A673 (cell line): Measurements from ENCODE around the gene PSMB3. TPM values are rescaled to one million over a fixed set of nuclear protein-coding genes. Genes with fewer than 3 reads are reported as not detected.

Experiments
- BruUV-seq: library from RNA; stranded (reverse); fragments of 400-500 nt; replicated peaks from 2 replicates; lab custom pipeline; 2021; lab: Mats Ljungman, UMichigan
- CTCF ChIA-PET: fragments of 300-600 bp; sonication (Branson Sonifier 250); formaldehyde crosslinking; loops from one replicate; lab custom pipeline; 2022; ENCODE audit warnings: antibody characterized with exemption; lab: Charles Lee
- POLR2A ChIA-PET: fragments of 300-600 bp; sonication (Branson Sonifier 250); formaldehyde crosslinking; loops from one replicate; lab custom pipeline; 2022; ENCODE audit warnings: antibody characterized with exemption; ENCODE audit not compliant: low non-redundant PET; lab: Charles Lee
- DNase-seq: peaks from one replicate; pipeline ENCODE4 v3.0.0-alpha.2; 2015; ENCODE audit warnings: low spot score
- H3K27ac ChIP-seq: fragments of 200-600 bp; sonication (generic); 2 replicates; pipeline ENCODE4 v1.5.1; 2016; ENCODE audit warnings: mixed run types, low read depth, mild to moderate bottlenecking, mixed read lengths, antibody characterized with exemption, low read length; ENCODE audit not compliant: poor library complexity, severe bottlenecking
- H3K27me3 ChIP-seq: fragments of 200-600 bp; sonication (generic); replicated peaks from 2 replicates; pipeline ENCODE4 v1.6.1; 2017; ENCODE audit warnings: mixed run types, low read depth, mild to moderate bottlenecking, mixed read lengths, antibody characterized with exemption, low read length; ENCODE audit not compliant: insufficient read depth, poor library complexity
- H3K36me3 ChIP-seq: fragments of 200-600 bp; sonication (generic); 2 replicates; pipeline ENCODE4 v1.6.1; 2016; ENCODE audit warnings: mixed run types, mild to moderate bottlenecking, mixed read lengths, antibody characterized with exemption, low read length; ENCODE audit not compliant: insufficient read depth, poor library complexity, severe bottlenecking
- H3K4me1 ChIP-seq: fragments of 200-600 bp; sonication (generic); 2 replicates; pipeline ENCODE4 v1.6.1; 2017; ENCODE audit warnings: mixed run types, mild to moderate bottlenecking, mixed read lengths, antibody characterized with exemption, low read length; ENCODE audit not compliant: insufficient read depth, poor library complexity, severe bottlenecking
- H3K4me3 ChIP-seq: fragments of 200-600 bp; sonication (generic); 2 replicates; pipeline ENCODE4 v1.5.1; 2016; ENCODE audit warnings: low read depth, mixed run types, mild to moderate bottlenecking, mixed read lengths, low read length; ENCODE audit not compliant: poor library complexity, severe bottlenecking
- H3K9me3 ChIP-seq: fragments of 200-600 bp; sonication (generic); 2 replicates; pipeline ENCODE4 v1.6.1; 2016; ENCODE audit warnings: mixed run types, low read depth, mild to moderate bottlenecking, mixed read lengths, antibody characterized with exemption, low read length; ENCODE audit not compliant: poor library complexity, severe bottlenecking
- CTCF ChIP-seq: fragments of 300-800, 200-600 bp; sonication (generic); conservative IDR thresholded peaks from 2 replicates; pipeline ENCODE4 v1.5.1; 2017; ENCODE audit warnings: low read depth, mild to moderate bottlenecking, antibody characterized with exemption, low read length, moderate library complexity, mixed read lengths
- EZH2 ChIP-seq: fragments of 200-600 bp; sonication (generic); IDR thresholded peaks from 2 replicates; pipeline ENCODE4 v1.6.1; 2017; ENCODE audit warnings: borderline replicate concordance, low read depth, mild to moderate bottlenecking, mixed read lengths, antibody characterized with exemption, low read length; ENCODE audit not compliant: poor library complexity, severe bottlenecking
- intact Hi-C: fragments of 100-400 bp; cut with micrococcal nuclease; formaldehyde crosslinking; loops from one replicate; pipeline ENCODE4 v1.10.0; 2022; ENCODE audit not compliant: unreplicated experiment
- total RNA-seq: library from RNA; stranded (reverse); gene quantifications from 2 replicates; pipeline ENCODE4 v1.2.3, GENCODE V29; 2021

PSMB3 gene
- total RNA-seq, 1 experiment from 2014 or later: 217 TPM

- H3K4me3 ChIP-seq: no peak overlapping the region
- no peaks in the 10 kb centered on the region for H3K4me1 ChIP-seq
- no peaks in the 10 kb centered on the region for H3K27me3 ChIP-seq
- POLR2A ChIA-PET: no interaction called here
- H3K27ac ChIP-seq: no peak overlapping the region
- no peak for DNase-seq
- no peaks in the 10 kb centered on the region for H3K9me3 ChIP-seq
- BruUV-seq: no TSS peak
- CTCF ChIA-PET: interaction anchor here (0.9 to 1.9 kb wide), 3 partner anchors 12 to 57 kb away, joined by 3 to 5 read pairs (median 3); no protein-coding TSS in a partner anchor
- TF ChIP-seq CTCF: no peak
- TF ChIP-seq EZH2: no peak
- intact Hi-C loops: loop anchor here (2.0 kb wide), 1 partner anchor 57 kb away; no protein-coding TSS in a partner anchor
- peaks cover 3% of the 10 kb centered on the region for H3K36me3 ChIP-seq
These were observed 18.3 kb upstream of the PSMB3 start for GRCh38 chr17:38733982-38734973.

DNA sequence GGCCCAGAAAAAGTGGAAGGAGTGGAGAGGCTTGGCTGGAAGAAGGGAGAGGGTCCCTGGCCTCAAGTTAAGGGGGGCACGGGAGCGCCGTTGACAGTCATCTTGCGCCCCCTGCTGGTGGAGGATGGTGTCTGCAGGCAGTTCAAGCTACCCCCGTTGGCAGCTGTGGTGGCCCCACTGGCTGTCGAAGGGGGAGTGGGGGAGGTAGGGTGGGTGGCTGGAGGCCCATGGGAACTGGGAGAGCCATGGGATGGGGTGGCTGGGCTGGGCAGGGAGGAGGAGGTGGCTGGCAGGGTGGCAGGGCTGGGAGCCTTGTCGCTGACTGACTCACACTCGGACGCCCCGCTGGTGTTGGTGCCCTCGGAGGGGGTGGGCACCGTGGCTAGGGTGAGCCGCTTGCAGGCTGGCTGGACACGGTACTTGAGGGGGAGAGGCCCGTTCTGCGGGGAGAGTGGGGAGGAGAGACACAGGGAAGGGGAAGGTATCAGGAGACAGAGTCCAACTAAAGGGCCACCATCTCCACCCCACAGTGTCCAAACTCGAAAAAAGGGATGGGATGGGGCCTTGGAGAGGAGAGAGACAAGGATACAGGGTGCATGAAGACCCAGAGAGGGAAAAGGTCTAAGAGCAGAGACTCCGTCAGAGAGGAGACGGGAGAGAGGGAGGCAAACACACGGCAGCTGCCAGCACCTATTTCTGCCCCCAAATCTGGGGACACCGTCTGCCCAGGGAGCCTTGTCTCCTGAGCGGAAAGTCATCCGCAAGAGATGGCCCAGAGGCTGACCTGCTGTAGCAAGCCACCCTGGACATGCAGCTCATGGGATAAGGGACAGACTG, 17.2 kb upstream of the PSMB3 start:
- H3K27me3 ChIP-seq: no peaks in the 10 kb centered on the region
- H3K9me3 ChIP-seq: no peaks in the 10 kb centered on the region
- TF ChIP-seq EZH2 (no peak), CTCF (peak; percentile 82)
- peaks cover 3% of the 10 kb centered on the region for H3K36me3 ChIP-seq
- DNase-seq: peak; percentile 52
- no peak overlapping the region for H3K4me3 ChIP-seq
- H3K4me1 ChIP-seq: no peaks in the 10 kb centered on the region
- intact Hi-C loops: loop anchor here (2.0 kb wide), 1 partner anchor 59 kb away; no protein-coding TSS in a partner anchor
- POLR2A ChIA-PET: no interaction called here
- CTCF ChIA-PET: interaction anchor here (0.7 to 1.9 kb wide), 4 partner anchors 11 to 58 kb away, joined by 3 to 5 read pairs (median 4); no protein-coding TSS in a partner anchor
- no peak overlapping the region for H3K27ac ChIP-seq
- BruUV-seq: TSS peak; percentile 80

DNA sequence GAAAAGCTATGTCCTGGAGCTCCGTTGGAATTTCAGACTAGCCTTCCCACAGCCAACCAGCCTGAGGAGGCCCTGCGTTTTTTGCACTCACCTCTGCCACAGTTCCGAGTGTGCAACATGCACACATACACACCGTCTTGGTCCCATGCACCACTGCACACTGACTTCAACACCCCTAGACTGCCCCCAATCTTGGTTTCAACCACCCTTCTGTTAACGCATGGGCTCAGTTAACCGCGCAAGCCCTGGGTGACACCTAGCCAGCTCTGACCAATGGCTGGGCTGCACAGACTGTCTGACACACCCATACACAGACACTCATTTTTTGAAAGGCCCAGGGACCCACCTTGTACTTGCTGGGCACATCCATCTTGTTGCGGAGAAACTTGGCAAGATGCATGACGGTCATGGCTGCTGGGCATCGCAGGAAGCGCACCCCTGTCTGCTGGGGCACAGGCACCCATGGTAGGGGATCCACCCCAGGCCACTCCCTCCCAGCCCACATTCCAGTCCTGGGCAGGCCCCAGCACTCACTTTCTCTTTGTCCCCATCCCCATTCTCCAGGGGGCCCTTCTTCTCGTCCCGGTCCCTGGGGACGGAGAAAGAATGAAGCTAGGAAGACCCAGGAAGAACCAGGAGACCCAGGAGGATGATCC, 14.4 kb upstream of the PSMB3 start:
- Histone ChIP-seq H3K27me3 (no peaks in the 10 kb centered on the region), H3K4me1 (peaks cover 5% of the 10 kb centered on the region), H3K27ac (no peak overlapping the region), H3K9me3 (no peaks in the 10 kb centered on the region), H3K4me3 (no peak overlapping the region), H3K36me3 (peaks cover 3% of the 10 kb centered on the region)
- DNase-seq: no peak
- POLR2A ChIA-PET: no interaction called here
- no TSS peak for BruUV-seq
- CTCF ChIA-PET: no interaction called here
- TF ChIP-seq CTCF: no peak
- intact Hi-C loops: no loop called here
